ENCODE measurements around the gene ANKRD12.

ANKRD12 gene

DNA sequence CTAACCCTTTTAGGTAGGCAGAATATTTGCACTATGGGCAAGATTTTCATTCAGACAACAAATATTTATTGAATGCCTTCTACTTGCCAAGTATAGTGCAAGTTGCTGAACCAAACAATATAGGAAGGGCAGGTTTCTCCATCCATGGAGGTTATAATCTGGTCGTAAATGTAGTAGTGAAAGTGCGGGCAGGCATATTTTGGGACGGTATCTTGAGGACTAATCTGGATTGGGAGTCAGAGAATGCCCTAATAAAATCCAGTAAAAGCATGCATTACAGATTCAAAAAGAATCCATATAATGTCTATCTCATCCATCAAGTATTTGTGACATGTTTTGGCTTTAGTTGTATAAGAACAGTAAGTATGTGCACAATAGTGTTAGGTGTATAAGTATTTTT, 35.8 kb upstream of the ANKRD12 start:
- TF ChIP-seq EZH2phosphoT487 (IDR thresholded peaks at IDR 0.05; ENCODE audit: low read depth): no peak
- TF ChIP-seq, protein P1, sequence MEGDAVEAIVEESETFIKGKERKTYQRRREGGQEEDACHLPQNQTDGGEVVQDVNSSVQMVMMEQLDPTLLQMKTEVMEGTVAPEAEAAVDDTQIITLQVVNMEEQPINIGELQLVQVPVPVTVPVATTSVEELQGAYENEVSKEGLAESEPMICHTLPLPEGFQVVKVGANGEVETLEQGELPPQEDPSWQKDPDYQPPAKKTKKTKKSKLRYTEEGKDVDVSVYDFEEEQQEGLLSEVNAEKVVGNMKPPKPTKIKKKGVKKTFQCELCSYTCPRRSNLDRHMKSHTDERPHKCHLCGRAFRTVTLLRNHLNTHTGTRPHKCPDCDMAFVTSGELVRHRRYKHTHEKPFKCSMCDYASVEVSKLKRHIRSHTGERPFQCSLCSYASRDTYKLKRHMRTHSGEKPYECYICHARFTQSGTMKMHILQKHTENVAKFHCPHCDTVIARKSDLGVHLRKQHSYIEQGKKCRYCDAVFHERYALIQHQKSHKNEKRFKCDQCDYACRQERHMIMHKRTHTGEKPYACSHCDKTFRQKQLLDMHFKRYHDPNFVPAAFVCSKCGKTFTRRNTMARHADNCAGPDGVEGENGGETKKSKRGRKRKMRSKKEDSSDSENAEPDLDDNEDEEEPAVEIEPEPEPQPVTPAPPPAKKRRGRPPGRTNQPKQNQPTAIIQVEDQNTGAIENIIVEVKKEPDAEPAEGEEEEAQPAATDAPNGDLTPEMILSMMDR (IDR thresholded peaks at IDR 0.05; ENCODE audit: low read depth, low read length): no peak
- no peak overlapping the region for H3K4me2 ChIP-seq (ENCODE audit: low read length)
- H3K9me3 ChIP-seq (ENCODE audit: insufficient read depth, low read length): no peaks in the 10 kb centered on the region
- H3K27me3 ChIP-seq (ENCODE audit: low read depth, low read length): no peaks in the 10 kb centered on the region
- peaks cover 44% of the 10 kb centered on the region for H3K79me2 ChIP-seq (ENCODE audit: low read length)
- peaks cover 27% of the 10 kb centered on the region for H3K36me3 ChIP-seq (replicated peaks; ENCODE audit: low read depth, low read length)
- peaks cover 11% of the 10 kb centered on the region; the same call in 1 of the 2 replicates for H4K20me1 ChIP-seq (ENCODE audit: insufficient read depth, low read length)
- H3K4me1 ChIP-seq (ENCODE audit: low read length): peaks cover 6% of the 10 kb centered on the region
- no peak overlapping the region for H3K9ac ChIP-seq (ENCODE audit: low read length)
- H3K4me3 ChIP-seq (ENCODE audit: low read length): no peak overlapping the region
- H2AFZ ChIP-seq (ENCODE audit: low read depth, low read length): no peak overlapping the region
- H3K27ac ChIP-seq (ENCODE audit: low read length): no peak overlapping the region

DNA sequence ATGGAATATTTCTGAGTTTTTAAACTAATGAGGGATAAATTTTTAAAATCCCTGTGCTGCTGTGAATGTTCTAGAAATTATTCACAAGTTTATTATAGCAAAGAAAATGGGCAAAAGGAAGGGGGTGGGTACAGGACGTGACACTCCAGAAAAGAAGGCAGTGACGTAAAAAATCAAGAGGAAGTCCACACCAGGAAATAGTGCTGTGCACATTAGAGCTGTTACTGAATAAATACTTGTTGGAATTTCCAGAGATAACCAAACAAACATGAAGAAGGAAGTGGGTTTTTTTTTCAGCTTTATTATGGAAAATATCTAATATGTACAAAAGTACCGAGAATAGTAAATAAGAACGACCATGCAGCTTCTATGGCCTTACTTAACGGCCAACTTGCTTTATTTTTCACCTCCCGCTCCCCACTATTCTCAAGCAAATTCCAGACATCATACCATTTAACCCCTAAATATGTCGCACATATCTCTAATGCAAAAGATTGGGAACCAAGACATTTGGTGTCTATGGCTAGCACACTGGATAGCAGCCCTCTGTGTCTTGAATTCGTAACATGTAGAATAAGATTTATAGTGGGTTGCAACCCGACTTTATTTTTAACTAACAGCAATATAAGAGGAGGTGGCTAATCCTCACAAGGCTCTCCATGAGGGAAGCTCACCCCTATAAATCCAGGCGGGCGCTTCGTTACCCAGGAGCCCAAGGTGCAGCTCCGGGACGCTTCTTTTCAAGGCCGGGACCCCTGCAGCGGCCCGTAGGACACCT, 34.7 kb upstream of the ANKRD12 start:
- Histone ChIP-seq H2AFZ (ENCODE audit: low read depth, low read length) (peak overlapping the region; percentile 13; the same call in 1 of the 2 replicates), H3K9me3 (ENCODE audit: insufficient read depth, low read length) (no peaks in the 10 kb centered on the region), H3K4me1 (ENCODE audit: low read length) (peaks cover 7% of the 10 kb centered on the region), H4K20me1 (ENCODE audit: insufficient read depth, low read length) (peaks cover 22% of the 10 kb centered on the region), H3K4me3 (ENCODE audit: low read length) (peak overlapping the region; percentile 88), H3K79me2 (ENCODE audit: low read length) (peaks cover 55% of the 10 kb centered on the region), H3K27ac (ENCODE audit: low read length) (peak overlapping the region; percentile 84), H3K4me2 (ENCODE audit: low read length) (peak overlapping the region; percentile 74), H3K9ac (ENCODE audit: low read length) (peak overlapping the region; percentile 90), H3K27me3 (ENCODE audit: low read depth, low read length) (no peaks in the 10 kb centered on the region), H3K36me3 (replicated peaks; ENCODE audit: low read depth, low read length) (peaks cover 36% of the 10 kb centered on the region)
- TF ChIP-seq, protein P1 (IDR thresholded peaks at IDR 0.05; ENCODE audit: low read depth, low read length): no peak
- no peak for TF ChIP-seq EZH2phosphoT487 (IDR thresholded peaks at IDR 0.05; ENCODE audit: low read depth)

DNA sequence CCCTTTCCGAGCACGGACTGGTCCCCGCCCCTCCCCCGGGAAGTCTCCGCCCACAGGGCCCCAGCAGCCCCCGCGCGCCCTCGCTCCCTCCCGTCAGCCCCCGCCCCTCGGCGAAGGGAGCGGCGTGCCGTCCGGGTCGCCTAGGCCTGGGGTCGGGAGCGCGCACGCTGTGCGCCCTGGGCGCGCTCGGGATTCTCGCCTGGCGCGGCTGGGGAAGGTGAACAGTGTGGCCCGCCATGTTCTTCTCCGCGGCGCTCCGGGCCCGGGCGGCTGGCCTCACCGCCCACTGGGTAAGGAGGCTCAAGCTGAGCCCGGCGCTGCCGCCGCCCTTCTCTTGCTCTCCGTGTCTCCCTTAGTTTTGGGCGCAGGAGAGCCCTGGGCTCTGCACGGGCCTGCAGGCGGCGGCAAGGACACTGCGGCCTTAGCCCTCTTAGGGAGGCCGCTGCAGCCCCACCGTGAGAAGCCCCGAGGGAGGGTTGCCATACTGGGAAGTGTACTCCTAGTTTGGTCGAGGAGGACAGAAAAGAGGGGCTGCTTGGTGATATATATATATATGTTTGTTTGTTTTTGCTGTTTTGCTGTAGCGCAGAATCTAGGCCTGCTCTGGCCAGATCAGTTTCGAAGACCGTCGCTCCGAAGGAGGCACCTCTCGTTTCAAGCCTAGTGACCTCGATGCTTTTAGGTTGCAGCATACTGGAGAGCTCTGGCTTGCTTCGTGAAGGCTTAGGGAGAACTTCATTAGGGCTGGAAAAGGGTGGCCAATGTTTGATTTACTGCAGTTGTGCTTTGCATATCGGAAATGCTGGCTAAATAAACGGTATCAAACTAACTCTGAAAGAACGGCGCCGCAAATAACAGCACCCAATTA, 33.8 kb upstream of the ANKRD12 start, which contains the start of gene NDUFV2:
Gene NDUFV2, plus strand, starts transcription at position 192 of the 868 bp plus-strand sequence. Its CDS starts 45 bp downstream, at position 237.
- H3K4me3 ChIP-seq (ENCODE audit: low read length): peak within 1 kb of the TSS; percentile 88
- H4K20me1 ChIP-seq (ENCODE audit: insufficient read depth, low read length): peaks cover 30% of the 10 kb centered on the region
- H3K9me3 ChIP-seq (ENCODE audit: insufficient read depth, low read length): no peaks in the 10 kb centered on the region
- H3K4me2 ChIP-seq (ENCODE audit: low read length): peak within 1 kb of the TSS; percentile 85
- peaks cover 44% of the 10 kb centered on the region for H3K36me3 ChIP-seq (replicated peaks; ENCODE audit: low read depth, low read length)
- peak within 1 kb of the TSS; percentile 96 for H3K9ac ChIP-seq (ENCODE audit: low read length)
- H3K27ac ChIP-seq (ENCODE audit: low read length): peak within 1 kb of the TSS; percentile 98
- peaks cover 15% of the 10 kb centered on the region for H3K4me1 ChIP-seq (ENCODE audit: low read length)
- H3K79me2 ChIP-seq (ENCODE audit: low read length): peaks cover 64% of the 10 kb centered on the region
- TF ChIP-seq, protein P1 (IDR thresholded peaks at IDR 0.05; ENCODE audit: low read depth, low read length): no peak
- no peak for TF ChIP-seq EZH2phosphoT487 (IDR thresholded peaks at IDR 0.05; ENCODE audit: low read depth)
- H3K27me3 ChIP-seq (ENCODE audit: low read depth, low read length): no peaks in the 10 kb centered on the region
- peak within 1 kb of the TSS; percentile 13; the same call in 1 of the 2 replicates for H2AFZ ChIP-seq (ENCODE audit: low read depth, low read length)
